ENCODE results near the gene ATP6V0A4.
"Not testable (repeated sequence)": the region's sequence is repeated elsewhere in the genome, so short reads cannot be mapped to it uniquely, and the experiment has no call there.

DNA sequence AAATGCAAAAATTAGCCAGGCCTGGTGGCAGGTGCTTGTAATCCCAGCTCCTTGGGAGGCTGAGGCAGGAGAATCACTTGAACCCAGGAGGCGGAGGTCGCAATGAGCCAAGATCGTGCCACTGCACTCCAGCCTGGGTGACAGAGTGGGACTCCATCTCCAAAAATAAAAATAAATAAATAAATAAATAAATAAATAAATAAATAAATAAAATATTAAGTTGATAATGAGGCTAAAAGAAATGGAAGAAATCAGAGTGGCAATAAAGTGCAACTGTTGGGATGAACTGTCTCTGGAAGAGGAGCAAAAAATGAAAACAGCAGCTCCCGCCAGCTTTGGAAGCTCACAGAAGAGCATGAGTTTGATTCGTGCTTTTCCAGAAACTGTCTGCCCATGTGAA lies 66.3 kb downstream of the ATP6V0A4 start:
- TF ChIP-seq TARDBP (IDR thresholded peaks at IDR 0.05); ZNF384 (IDR thresholded peaks at IDR 0.05); SUZ12 (IDR thresholded peaks at IDR 0.05); FOXM1 (IDR thresholded peaks at IDR 0.05; ENCODE audit: borderline replicate concordance); FOXK2 (IDR thresholded peaks at IDR 0.05); ARNT (IDR thresholded peaks at IDR 0.05); L3MBTL2 (conservative IDR thresholded peaks at IDR 0.05); BHLHE40 (IDR thresholded peaks at IDR 0.05; ENCODE audit: borderline replicate concordance); CTBP1 (IDR thresholded peaks at IDR 0.05; ENCODE audit: borderline replicate concordance): not testable (repeated sequence)
